Anterior cingulate cortex (tissue), 58 donors: ENCODE results near the gene MNS1.
A peak's percentile ranks its signal among the peaks of the same experiment; 100 is the strongest.
"Not testable (repeated sequence)": the region's sequence is repeated elsewhere in the genome, so short reads cannot be mapped to it uniquely, and the experiment has no call there.

Source experiments
- DNase-seq, 58 donors: peaks; one replicate each; lab custom pipeline; 2025; lab: John Stamatoyannopoulos, UW

MNS1 gene

DNA sequence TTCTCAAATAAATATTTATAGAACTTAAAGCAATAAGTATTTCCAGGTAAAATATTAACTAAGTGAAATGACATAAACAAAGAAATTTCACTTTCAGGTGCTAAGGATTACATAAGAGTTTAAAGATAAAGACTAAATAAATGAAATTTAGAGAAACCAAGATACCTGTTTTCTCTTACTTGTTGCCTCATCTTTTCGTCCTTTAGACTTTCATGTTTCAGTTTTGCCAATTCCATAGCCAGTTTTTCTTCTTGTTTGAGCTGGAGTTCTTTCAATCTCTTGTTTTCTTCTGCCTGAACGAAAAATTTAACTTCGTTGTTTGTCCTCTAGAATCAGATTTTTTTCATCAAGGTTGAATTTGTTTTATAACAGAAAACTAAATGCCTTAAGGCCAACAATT is 8.7 kb downstream of the MNS1 start:
- DNase-seq: no peak

DNA sequence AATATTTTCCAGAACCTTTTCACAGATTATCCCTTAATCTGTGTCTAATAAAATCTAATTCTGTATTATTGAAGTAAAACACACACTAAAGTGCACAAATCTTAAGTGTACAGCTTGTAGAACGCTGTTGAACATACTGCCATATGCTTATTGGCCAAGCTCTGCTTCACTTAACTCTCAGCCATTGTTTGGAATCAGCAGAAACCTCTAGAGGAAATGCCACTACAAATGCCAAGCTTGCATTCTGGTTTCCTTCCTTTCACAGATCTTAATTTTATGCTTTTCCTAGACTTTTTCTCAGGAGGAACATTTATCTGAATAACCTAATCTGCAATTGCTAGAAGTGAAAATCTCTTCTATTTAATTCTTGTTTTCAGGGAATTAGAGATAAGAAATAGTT is 10.1 kb downstream of the MNS1 start:
- no peak for DNase-seq

DNA sequence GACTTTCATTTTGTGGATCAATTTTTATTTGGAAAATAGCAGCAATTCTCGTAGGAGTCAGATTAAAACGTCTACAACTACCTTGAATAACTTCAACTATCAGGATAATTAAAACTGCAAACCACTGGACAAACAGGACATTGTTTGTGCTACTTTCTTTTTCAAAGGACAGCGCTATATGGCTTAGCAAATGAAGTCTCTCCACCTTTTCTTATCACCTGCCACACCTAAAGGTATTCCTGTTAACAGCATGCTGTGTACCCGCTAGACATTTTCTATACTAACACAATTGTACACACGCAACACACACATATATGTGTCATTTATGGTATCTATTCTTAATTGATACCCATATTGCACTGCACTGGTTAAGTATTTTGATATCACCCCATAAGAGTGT is 19.2 kb downstream of the MNS1 start:
- DNase-seq: no peak

GRCh38 chr15:56442354-56442753 is 22.6 kb downstream of the MNS1 start:
- no peak for DNase-seq

GRCh38 chr15:56440214-56440770 is 24.6 kb downstream of the MNS1 start:
- DNase-seq: no peak

- no peak for DNase-seq
Measured at GRCh38 chr15:56432304-56432703, 32.6 kb downstream of the MNS1 start.

DNA sequence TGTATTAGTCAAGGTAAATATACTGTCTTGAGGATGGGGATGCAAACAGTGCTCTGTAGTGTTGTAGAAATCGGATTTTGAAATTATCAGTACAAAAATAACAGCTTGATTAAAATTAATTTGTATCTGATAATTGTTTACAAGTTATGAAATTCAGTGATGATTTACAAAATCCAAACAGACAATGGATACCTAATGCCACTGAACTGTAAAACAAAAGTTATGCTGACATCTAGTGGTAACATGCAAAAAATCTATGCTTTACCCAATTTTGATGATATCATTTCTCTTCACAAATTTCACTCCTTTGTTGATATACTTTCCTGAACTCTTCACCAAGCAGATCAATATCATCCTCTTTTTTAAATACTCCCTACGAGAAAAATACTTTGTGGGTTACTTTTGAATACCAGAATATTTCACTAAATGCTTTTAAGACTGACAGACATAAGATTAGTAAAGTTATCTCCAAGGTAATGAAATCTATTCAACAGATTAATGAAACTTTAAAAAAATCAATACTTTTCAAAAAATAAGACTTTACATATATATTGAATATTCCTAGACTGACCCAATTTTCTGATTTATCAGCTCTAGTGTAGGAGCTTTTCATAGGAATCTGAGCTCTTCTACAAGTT is 36.0 kb downstream of the MNS1 start:
- DNase-seq: no peak

- no peak for DNase-seq
Measured at GRCh38 chr15:56425976-56426375, 39.0 kb downstream of the MNS1 start.

DNA sequence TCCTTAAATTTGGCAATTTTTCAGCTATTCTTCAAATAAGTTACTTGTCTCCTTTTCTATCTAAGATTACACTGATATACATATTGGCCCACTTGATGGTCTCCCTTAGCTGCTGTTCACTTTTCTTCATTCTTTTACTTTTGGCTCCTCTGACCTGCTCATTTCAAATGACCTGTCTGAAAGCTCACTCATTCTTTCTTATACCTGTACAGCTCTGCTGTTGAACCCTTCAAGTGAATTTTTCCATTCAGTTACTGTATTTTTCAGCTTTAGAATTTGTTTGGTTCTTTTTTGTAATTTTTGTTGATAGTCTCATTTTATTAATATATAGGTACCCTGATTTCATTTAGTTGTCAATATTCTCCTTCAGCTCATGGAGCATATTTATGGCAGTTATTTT is 39.7 kb downstream of the MNS1 start:
- DNase-seq: no peak

DNA sequence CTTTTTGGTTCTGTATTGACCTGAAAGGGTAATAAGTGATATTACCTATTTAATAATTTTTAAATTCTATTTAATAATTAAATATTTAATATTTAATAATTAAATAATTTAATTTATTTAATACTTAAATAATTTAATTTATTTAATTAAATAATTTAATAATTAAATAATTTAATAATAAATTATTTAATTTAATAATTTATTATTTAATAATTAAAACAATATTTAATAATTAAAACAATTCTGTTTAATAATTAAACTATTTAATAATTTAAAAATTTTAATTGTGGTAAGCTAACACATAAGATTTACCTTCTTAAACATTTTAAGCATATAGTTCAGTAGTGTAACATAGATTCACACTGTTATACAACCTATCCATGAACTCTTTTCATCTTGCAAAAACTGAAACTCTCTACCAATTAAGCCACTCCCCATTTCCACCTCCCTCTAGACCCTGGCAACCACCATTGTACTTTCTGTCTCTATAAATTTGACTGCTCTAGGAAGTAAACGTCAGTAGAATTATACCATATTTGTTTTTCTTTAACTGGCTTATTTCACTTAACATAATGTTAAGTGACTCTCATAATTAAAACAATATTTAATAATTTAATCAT is 51.7 kb downstream of the MNS1 start:
- DNase-seq: not testable (repeated sequence)

DNA sequence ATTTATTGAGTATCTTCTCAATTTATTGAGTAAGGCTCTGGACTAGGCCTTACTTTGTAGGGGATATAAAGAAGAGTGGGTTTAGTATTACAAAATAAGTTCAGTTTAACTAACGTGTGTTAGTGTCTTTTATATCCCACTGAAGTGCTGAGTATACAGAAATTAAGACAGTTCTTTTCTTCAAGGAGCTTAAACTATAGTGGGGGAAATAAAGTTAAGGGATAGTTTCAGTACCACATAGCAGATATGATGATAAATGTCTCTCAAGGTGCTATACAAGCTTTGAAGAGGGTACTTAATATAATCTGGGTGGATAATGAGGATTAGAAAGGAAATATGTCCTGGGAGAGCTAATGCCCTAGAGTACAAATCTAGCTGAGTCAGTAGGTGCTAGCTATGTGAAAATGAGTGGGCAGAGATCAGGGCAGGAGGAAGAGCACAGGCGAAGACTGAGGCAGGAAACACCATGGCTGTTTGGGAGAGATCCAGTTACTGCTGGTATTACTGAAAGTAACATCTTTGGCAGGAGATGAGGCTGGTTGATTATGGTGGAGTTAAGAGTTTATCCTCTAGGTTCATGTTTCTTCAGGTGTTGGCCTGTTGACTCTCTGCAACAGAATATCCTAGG is 53.7 kb downstream of the MNS1 start:
- no peak for DNase-seq

- peak in 4 of 58 donors; percentile 1 to 35 (median 4) for DNase-seq
Measured at GRCh38 chr15:56410721-56411120, 54.2 kb downstream of the MNS1 start.

GRCh38 chr15:56399209-56399608 is 65.7 kb downstream of the MNS1 start:
- not testable (repeated sequence) for DNase-seq

GRCh38 chr15:56397325-56397724 is 67.6 kb downstream of the MNS1 start:
- not testable (repeated sequence) for DNase-seq

GRCh38 chr15:56394909-56395308 is 70.0 kb downstream of the MNS1 start:
- DNase-seq: no peak

DNA sequence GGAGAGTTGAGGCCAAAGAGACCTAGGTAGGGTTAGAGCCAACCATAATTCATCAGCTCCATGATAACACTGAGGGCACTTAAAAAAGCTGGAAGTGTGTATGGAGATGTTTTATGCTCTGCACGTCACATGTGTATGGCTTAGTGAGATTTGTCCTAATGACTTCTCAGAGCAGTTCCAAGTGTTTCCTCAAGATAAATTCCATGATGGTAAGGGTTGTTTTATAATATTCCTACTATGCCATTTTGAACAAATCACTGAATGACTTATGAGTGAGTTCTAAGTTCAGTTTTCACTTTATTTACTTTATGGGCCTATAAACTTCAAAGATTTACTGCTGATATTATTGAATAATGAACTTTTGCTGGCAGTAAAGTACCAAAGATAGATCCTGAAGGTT is 71.7 kb downstream of the MNS1 start:
- DNase-seq: no peak

DNA sequence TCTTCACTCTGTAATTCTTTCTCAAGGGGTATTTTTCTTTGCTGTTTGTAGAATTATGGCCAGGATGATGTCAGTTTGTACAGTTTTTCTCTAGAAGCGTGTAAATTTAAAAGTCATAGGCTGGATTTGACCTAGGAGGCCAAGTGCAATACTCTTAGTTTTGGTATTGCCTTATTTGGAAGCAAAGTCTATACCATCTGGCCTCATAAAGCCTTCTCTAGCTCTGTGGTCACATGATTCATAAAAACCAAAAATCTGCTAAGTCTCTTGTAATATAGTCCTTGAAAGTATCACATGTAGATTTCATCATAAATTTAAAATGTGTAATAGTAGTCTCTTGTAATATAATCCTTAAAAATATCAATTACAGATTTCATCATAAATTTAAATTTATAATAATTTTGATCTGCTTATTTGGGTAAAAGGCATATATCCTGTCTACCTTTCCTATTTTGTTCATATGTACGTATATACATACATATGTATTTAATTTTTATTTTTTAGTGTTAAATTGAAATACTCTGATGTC is 74.1 kb downstream of the MNS1 start:
- no peak for DNase-seq

DNA sequence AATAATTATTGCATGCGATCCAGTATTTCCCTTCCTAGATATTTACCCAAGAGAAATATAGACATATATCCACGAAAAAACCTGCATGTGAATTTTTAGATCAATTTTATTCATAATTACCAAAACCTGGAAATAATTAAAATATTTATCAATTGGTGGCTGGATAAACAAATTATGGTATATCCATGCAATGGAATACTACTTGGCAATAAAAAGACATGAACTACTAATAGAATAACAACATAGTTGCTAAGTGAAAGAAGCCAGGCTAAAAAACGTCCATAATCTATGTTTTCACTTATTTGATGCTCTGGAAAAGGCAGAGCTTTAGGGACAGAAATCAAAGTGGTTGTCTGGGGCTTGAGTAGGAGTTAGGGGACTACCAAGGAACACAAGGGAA is 79.0 kb downstream of the MNS1 start:
- no peak for DNase-seq

GRCh38 chr15:56383010-56383409 is 81.9 kb downstream of the MNS1 start:
- no peak for DNase-seq
